Chondrocyte (in vitro differentiated cells): ENCODE measurements around the gene CLP1. TPM values are rescaled to one million over a fixed set of nuclear protein-coding genes. Genes with fewer than 3 reads are reported as not detected.
"Not testable (repeated sequence)": the region's sequence is repeated elsewhere in the genome, so short reads cannot be mapped to it uniquely, and the experiment has no call there.

Experiments used
- DNase-seq: peaks from one replicate; pipeline ENCODE4 v3.0.0; 2021; ENCODE audit warnings: mixed read lengths, low spot score
- H3K27ac Mint-ChIP-seq: one replicate; pipeline ENCODE4 v1.8.0; 2021; ENCODE audit warnings: mild to moderate bottlenecking, moderate library complexity, mixed read lengths; ENCODE audit not compliant: unreplicated experiment
- H3K27me3 Mint-ChIP-seq: 2 replicates; pipeline ENCODE4 v1.8.0; 2021; ENCODE audit warnings: low read depth, mixed read lengths
- H3K36me3 Mint-ChIP-seq: 2 replicates; pipeline ENCODE4 v1.8.0; 2021; ENCODE audit warnings: low read depth, mixed read lengths
- H3K4me1 Mint-ChIP-seq: 2 replicates; pipeline ENCODE4 v1.8.0; 2021; ENCODE audit warnings: low read depth, mild to moderate bottlenecking, mixed read lengths
- H3K4me3 Mint-ChIP-seq: one replicate; pipeline ENCODE4 v1.8.0; 2021; ENCODE audit warnings: mild to moderate bottlenecking, moderate library complexity, mixed read lengths; ENCODE audit not compliant: unreplicated experiment
- H3K9me3 Mint-ChIP-seq: 2 replicates; pipeline ENCODE4 v1.8.0; 2021; ENCODE audit warnings: low read depth, mixed read lengths
- total RNA-seq: library from RNA; stranded (reverse); gene quantifications from 3 replicates; pipeline ENCODE4 v1.2.1, GENCODE V29; 2021
- TF ChIP-seq, protein P1 (sequence below): fragments of 200-600 bp; sonication (generic); IDR thresholded peaks from 2 replicates; pipeline ENCODE4 v1.5.0; 2021; ENCODE audit warnings: antibody characterized with exemption, mild to moderate bottlenecking, moderate library complexity

Gene CLP1
- total RNA-seq, 1 donor from 2014 or later, result 14.9 TPM

DNA sequence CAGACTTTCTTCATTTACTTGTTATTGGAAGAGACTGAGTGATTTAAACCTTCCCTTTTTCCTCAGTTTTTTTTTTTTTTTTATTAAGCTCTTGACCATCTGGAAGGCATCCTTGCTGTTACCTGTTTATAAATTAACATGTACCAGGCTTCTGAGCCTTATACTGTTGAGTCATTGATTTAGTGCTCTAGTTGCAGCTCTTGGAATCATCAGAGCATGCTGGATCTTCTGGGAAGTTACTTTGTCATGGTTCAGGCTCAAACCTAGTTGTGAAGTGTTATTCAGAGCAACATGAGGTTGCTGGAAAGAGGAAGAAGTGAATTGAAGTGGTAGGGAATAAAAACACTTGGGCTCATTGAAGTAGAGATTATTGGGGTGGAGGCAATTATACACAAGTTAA lies 16.7 kb downstream of the CLP1 start:
- Mint-ChIP-seq H3K4me3 (no peak overlapping the region), H3K36me3 (peaks cover 17% of the 10 kb centered on the region), H3K9me3 (no peaks in the 10 kb centered on the region), H3K27me3 (no peaks in the 10 kb centered on the region), H3K4me1 (peaks cover 16% of the 10 kb centered on the region), H3K27ac (no peak overlapping the region)
- TF ChIP-seq, protein P1, sequence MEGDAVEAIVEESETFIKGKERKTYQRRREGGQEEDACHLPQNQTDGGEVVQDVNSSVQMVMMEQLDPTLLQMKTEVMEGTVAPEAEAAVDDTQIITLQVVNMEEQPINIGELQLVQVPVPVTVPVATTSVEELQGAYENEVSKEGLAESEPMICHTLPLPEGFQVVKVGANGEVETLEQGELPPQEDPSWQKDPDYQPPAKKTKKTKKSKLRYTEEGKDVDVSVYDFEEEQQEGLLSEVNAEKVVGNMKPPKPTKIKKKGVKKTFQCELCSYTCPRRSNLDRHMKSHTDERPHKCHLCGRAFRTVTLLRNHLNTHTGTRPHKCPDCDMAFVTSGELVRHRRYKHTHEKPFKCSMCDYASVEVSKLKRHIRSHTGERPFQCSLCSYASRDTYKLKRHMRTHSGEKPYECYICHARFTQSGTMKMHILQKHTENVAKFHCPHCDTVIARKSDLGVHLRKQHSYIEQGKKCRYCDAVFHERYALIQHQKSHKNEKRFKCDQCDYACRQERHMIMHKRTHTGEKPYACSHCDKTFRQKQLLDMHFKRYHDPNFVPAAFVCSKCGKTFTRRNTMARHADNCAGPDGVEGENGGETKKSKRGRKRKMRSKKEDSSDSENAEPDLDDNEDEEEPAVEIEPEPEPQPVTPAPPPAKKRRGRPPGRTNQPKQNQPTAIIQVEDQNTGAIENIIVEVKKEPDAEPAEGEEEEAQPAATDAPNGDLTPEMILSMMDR, result no peak
- DNase-seq, result no peak

- DNase-seq, result no peak
- H3K36me3 Mint-ChIP-seq, result peaks cover 17% of the 10 kb centered on the region
- H3K4me1 Mint-ChIP-seq, result peaks cover 14% of the 10 kb centered on the region
- H3K4me3 Mint-ChIP-seq, result no peak overlapping the region
- no peaks in the 10 kb centered on the region for H3K27me3 Mint-ChIP-seq
- TF ChIP-seq, protein P1, result no peak
- no peaks in the 10 kb centered on the region for H3K9me3 Mint-ChIP-seq
- no peak overlapping the region for H3K27ac Mint-ChIP-seq
Measured at GRCh38 chr11:57675176-57675941, 17.8 kb downstream of the CLP1 start.

GRCh38 chr11:57679396-57679795 lies 21.8 kb downstream of the CLP1 start:
- Mint-ChIP-seq H3K4me1 (peaks cover 11% of the 10 kb centered on the region), H3K27me3 (no peaks in the 10 kb centered on the region), H3K36me3 (peaks cover 21% of the 10 kb centered on the region), H3K4me3 (no peak overlapping the region), H3K9me3 (no peaks in the 10 kb centered on the region), H3K27ac (no peak overlapping the region)
- TF ChIP-seq, protein P1, result no peak
- DNase-seq, result no peak

- Mint-ChIP-seq H3K27me3 (no peaks in the 10 kb centered on the region), H3K27ac (no peak overlapping the region), H3K4me3 (no peak overlapping the region), H3K36me3 (peaks cover 24% of the 10 kb centered on the region), H3K9me3 (no peaks in the 10 kb centered on the region), H3K4me1 (peaks cover 11% of the 10 kb centered on the region)
- no peak for DNase-seq
- TF ChIP-seq, protein P1, result no peak
Measured at GRCh38 chr11:57680552-57680874, 23.0 kb downstream of the CLP1 start.

DNA sequence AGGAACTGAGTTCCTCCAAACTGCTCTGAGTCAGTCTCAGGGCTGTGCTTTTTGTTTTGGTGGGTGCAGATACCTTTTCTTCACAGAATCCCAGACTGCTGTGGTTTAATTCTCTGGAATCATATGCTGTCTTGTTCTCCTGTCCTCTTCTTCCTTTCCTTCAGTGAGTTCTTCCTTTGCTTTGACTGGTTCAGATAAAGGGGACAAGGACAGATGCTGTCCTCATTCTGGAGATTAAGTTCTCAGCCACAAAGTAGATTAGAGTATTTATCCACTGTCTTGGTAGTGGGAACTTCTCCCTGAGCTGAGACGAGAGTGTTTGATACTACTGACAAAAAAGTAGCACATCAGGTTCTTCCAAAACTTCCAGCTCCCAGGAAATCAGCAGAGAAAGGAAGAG lies 23.6 kb downstream of the CLP1 start:
- no peak for DNase-seq
- no peaks in the 10 kb centered on the region for H3K9me3 Mint-ChIP-seq
- peaks cover 24% of the 10 kb centered on the region for H3K36me3 Mint-ChIP-seq
- no peak overlapping the region for H3K4me3 Mint-ChIP-seq
- H3K27ac Mint-ChIP-seq, result no peak overlapping the region
- no peaks in the 10 kb centered on the region for H3K27me3 Mint-ChIP-seq
- peaks cover 11% of the 10 kb centered on the region for H3K4me1 Mint-ChIP-seq
- TF ChIP-seq, protein P1, result no peak

GRCh38 chr11:57690474-57690873 lies 32.9 kb downstream of the CLP1 start:
- H3K27me3 Mint-ChIP-seq, H3K27ac Mint-ChIP-seq, H3K9me3 Mint-ChIP-seq, H3K4me3 Mint-ChIP-seq, DNase-seq, H3K4me1 Mint-ChIP-seq: not testable (repeated sequence)
- peaks cover 22% of the 10 kb centered on the region for H3K36me3 Mint-ChIP-seq
